Pancreas (tissue), 10 donors: ENCODE results near the gene RAD1. TPM values are rescaled to one million over a fixed set of nuclear protein-coding genes. Genes with fewer than 3 reads are reported as not detected.
A peak's percentile ranks its signal among the peaks of the same experiment; 100 is the strongest.
"Not testable (repeated sequence)": the region's sequence is repeated elsewhere in the genome, so short reads cannot be mapped to it uniquely, and the experiment has no call there.

Experiments used
- ATAC-seq, 4 donors: fragments of 200-7000 bp; cut with Tn5 transposase; one replicate each; pipeline versions ENCODE4 v1.8.0 to v1.9.1; 2020; ENCODE audit warnings: mild to moderate bottlenecking in 4 of 4, moderate library complexity in 4 of 4
- DNase-seq, 6 donors: peaks; one replicate each; pipeline ENCODE4 v3.0.0-alpha.2; 2020
- FAIRE-seq: peaks from 2 replicates; lab custom pipeline; 2012; peaks lifted over from hg19 to GRCh38; lab: Jason Lieb, UNC
- H3K27ac ChIP-seq, 4 donors: fragments of 200-600 bp; sonication (generic); 1 replicate in 3 of 4; 2 replicates in 1 of 4; pipeline versions ENCODE4 v1.5.0 to v1.8.0; 2020
- H3K27me3 ChIP-seq, 4 donors: fragments of 200-600 bp; one replicate each; pipeline ENCODE4 v1.8.0; 2021
- H3K36me3 ChIP-seq, 3 donors: fragments of 200-600 bp; sonication (generic) in 1 of 3; one replicate each; pipeline versions ENCODE4 v1.5.0 to v1.8.0; 2020 to 2021
- H3K4me1 ChIP-seq, 3 donors: fragments of 200-600 bp; one replicate each; pipeline ENCODE4 v1.8.0; 2021
- H3K4me3 ChIP-seq, 4 donors: fragments of 200-600 bp; sonication (generic) in 2 of 4; one replicate each; pipeline versions ENCODE4 v1.5.0 to v1.8.0; 2020 to 2021
- H3K9me3 ChIP-seq, 4 donors: fragments of 200-600 bp; one replicate each; pipeline ENCODE4 v1.8.0; 2021
- CTCF ChIP-seq, 4 donors: fragments of 200-600 bp; sonication (generic) in 3 of 4; IDR thresholded peaks; one replicate each; pipeline versions ENCODE4 v1.5.0 to v1.8.0; 2021; ENCODE audit warnings: antibody characterized with exemption in 4 of 4
- WGBS, 2 donors: extraction: QIAGEN DNeasy Blood & Tissue Kit; methylation state at CpG; one replicate each; pipeline ENCODE4 v1.1.7; 2013; 5-methylcytosine and 5-hydroxymethylcytosine counted together
- intact Hi-C, 3 donors: fragments of 100-400 bp; cut with DNase I; formaldehyde crosslinking; loops; one replicate each; pipeline versions ENCODE4 v1.11.1 to v1.14.2; 2022
- polyA plus RNA-seq, 2 donors: library from polyadenylated mRNA; stranded (reverse); fragments of 200-250 nt; gene quantifications; one replicate each; pipeline ENCODE4 v1.2.3, GENCODE V29; 2013
- total RNA-seq, 6 donors: library from RNA; stranded (reverse); fragmentation: NEBNext Ultra II Directional in 4 of 6; extraction: Animal tissue kit (Norgen Biotek cat#: 25700) in 4 of 6; gene quantifications; one replicate each; pipeline versions ENCODE4 v1.2.1 to v1.2.4, GENCODE V29; 2021 to 2023
- donor health status: healthy with polysubstance abuse.
- donor health status: DM: no; HTN: no; CAD: no; lungs with moderate emphysema.
- donor health status: DM: no; HTN: no; CAD: no.
- donor health status: control.
- donor health status: control.
- donor health status: Bipolar disorder and iron deficiency.
- donor health status: DM: yes; HTN: yes; CAD: no.
- donor health status: DM: no; HTN: no; CAD: no.
- donor health status: DM: no; HTN: no; CAD: no.
- donor health status: DM: yes; HTN: yes; CAD: no.

Gene RAD1
- total and polyA plus RNA-seq, 8 donors: 3.5 to 10.1 (median 5.8) TPM

DNA sequence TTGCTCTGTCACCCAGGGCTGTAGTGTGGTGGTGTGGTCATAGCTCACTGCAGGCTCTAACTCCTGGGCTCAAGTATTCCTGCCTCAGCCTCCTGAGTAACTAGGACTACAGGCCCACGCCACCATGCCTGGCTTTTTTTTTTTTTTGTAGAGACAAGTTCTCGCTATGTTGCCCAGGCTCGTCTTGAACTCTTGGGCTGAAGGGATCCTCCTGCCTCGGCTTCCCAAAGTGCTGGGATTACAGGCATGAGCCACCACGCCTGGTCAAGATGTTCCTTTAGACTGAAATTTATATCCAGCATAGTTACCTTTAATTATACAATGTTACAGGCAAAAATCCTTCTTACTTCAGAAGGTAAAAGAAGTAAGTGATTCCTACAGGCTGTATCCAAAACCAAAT lies 12.5 kb upstream of the RAD1 start:
- Histone ChIP-seq H3K9me3 (no peaks in the 10 kb centered on the region), H3K27me3 (no peaks in the 10 kb centered on the region), H3K27ac (no peak overlapping the region), H3K36me3 (peaks cover 0 to 32% (median 19%) of the 10 kb centered on the region in 3 donors), H3K4me3 (no peak overlapping the region), H3K4me1 (peaks cover 20 to 30% (median 24%) of the 10 kb centered on the region in 3 donors)
- intact Hi-C loops: no loop called here
- WGBS, 2 donors: 93 to 96% methylated on average over 5 of the region's 5 CpGs
- FAIRE-seq: no peak
- no peak for ATAC-seq
- no peak for TF ChIP-seq CTCF (IDR thresholded peaks at IDR 0.05)
- DNase-seq: no peak

- H3K36me3 ChIP-seq: peaks cover 0 to 36% (median 20%) of the 10 kb centered on the region in 3 donors
- H3K4me3 ChIP-seq: no peak overlapping the region
- H3K27ac ChIP-seq: no peak overlapping the region
- FAIRE-seq (no peak), DNase-seq (no peak), ATAC-seq (no peak)
- TF ChIP-seq CTCF (IDR thresholded peaks at IDR 0.05): no peak
- H3K27me3 ChIP-seq: no peaks in the 10 kb centered on the region
- H3K9me3 ChIP-seq: no peaks in the 10 kb centered on the region
- intact Hi-C loops: no loop called here
- H3K4me1 ChIP-seq: peaks cover 20 to 27% (median 24%) of the 10 kb centered on the region in 3 donors
- WGBS, 2 donors: 90 to 94% methylated on average over 3 of the region's 3 CpGs
These were observed 11.1 kb upstream of the RAD1 start for GRCh38 chr5:34926318-34926888.

GRCh38 chr5:34924462-34924765 lies 9.1 kb upstream of the RAD1 start:
- Histone ChIP-seq H3K36me3 (peaks cover 0 to 49% (median 20%) of the 10 kb centered on the region in 3 donors), H3K4me1 (peaks cover 10 to 16% (median 13%) of the 10 kb centered on the region in 3 donors), H3K4me3 (no peak overlapping the region), H3K27ac (no peak overlapping the region), H3K9me3 (no peaks in the 10 kb centered on the region), H3K27me3 (no peaks in the 10 kb centered on the region)
- no peak for ATAC-seq
- no peak for DNase-seq
- no peak for FAIRE-seq
- intact Hi-C loops: no loop called here
- no peak for TF ChIP-seq CTCF (IDR thresholded peaks at IDR 0.05)

DNA sequence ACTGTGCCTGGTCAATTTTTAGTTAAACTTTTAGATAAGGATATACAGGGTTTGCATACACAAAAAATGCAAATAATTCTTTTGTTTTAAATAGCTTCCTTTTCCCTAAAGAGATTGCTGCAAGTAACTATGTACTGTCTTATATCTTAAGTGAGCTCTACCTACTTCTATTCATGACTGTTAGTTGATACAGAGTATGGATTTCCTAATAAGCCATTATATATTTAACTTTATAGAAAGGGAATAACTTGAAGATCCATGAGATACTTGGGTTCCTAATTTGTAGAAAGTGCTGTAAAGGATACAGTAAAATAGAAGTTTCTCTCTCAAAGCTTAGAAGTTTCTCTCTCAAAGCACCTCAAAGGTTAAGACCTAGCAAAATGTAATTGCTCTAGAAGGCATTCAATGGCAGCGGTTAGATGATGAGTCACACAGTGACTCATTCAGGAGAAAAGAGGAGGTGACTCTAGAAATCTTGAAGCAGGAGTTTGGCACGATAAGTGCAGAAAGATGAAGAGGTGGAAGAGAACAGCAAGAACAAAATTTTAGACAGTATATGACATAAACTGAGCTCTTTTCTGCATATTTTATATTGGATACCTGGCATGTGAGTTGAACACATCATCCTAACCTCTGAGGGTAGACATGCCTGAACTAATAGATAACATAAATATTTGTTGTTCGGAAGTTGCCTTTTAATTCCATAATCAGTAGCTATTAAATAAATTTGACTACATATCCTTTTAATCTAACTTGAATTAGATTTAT lies 8.6 kb upstream of the RAD1 start:
- Histone ChIP-seq H3K27ac (peak overlapping the region in 1 of 4 donors; percentile 7), H3K36me3 (peaks cover 0 to 49% (median 20%) of the 10 kb centered on the region in 3 donors)

DNA sequence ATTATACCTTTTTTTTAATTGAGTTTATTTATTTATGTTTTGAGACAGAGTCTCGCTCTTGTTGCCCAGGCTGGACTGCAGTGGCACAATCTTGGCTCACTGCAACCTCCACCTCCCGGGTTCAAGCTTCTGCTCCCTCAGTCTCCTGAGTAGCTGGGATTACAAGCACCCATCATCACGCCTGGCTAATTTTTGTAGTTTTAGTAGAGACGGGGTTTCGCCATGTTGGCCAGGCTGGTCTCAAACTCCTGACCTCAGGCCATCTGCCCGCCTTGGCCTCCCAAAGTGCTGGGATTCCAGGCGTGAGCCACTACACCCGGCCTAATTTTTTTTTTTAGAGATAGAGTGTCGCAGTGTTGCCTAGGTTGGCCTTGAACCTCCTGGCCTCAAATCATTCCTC lies 8.0 kb upstream of the RAD1 start:
- not testable (repeated sequence) for FAIRE-seq, ATAC-seq

More for the DNA sequence above, 8.6 kb upstream of the RAD1 start:
- no peak overlapping the region for H3K4me3 ChIP-seq
- H3K9me3 ChIP-seq: no peaks in the 10 kb centered on the region
- peaks cover 10 to 16% (median 13%) of the 10 kb centered on the region in 3 donors for H3K4me1 ChIP-seq
- no peak for TF ChIP-seq CTCF (IDR thresholded peaks at IDR 0.05)
- H3K27me3 ChIP-seq: no peaks in the 10 kb centered on the region
- peak in 1 of 6 donors; percentile 25 for DNase-seq
- FAIRE-seq: no peak
- intact Hi-C loops: no loop called here
- ATAC-seq: peak; percentile 67 to 85 (median 74)
- 36% methylated on average over 3 of the region's 3 CpGs for WGBS, 2 donors

More for the DNA sequence above, 8.0 kb upstream of the RAD1 start:
- H3K9me3 ChIP-seq, H3K4me3 ChIP-seq, H3K27me3 ChIP-seq, intact Hi-C loops, DNase-seq: not testable (repeated sequence)
- 88% methylated on average over 9 of the region's 9 CpGs for WGBS, 2 donors
- peak overlapping the region in 1 of 4 donors; percentile 7 for H3K27ac ChIP-seq
- H3K36me3 ChIP-seq: peaks cover 0 to 49% (median 20%) of the 10 kb centered on the region in 3 donors
- H3K4me1 ChIP-seq: peaks cover 6 to 13% (median 11%) of the 10 kb centered on the region in 3 donors
